ENCODE data around the gene SNX33.

The SNX33 gene

DNA sequence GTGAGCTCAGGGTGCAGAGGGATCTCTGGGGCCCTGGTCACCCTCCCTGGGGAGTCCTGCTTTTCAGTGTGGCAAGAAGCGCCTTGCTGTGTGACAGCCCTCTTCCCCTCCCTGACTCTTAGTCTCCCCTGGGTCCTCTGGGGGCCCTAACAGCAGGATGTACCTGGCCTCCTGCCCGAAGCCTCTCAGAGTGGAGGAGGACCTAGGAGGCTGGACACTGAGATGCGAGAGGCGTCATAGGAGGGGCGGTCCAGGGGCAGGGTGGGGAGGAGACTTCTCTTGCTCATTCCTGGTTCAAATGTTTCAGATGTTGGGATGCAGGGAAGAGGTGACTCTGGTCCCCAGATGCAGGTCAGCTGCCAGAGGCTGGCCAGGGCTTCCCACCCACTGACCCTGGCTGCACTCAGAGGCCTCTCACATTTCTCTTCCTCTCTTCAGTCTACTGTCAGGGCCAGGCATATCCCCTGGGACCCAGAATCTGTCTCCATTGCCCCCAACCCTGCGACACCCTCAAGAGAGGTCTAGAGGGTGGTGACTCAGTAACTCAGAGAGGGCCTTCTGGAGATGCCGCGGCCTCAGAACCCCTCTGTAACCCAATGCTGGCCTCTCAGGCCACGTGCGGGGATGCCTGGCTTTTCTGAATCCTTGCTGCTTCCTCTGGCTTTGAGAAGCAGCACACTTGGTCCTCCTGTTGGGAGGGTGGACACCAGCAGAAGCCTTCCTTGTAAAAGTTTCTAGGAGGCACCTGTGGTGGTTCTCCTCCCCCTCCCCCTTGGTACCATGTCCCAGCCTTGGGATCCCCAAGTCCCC lies 25.9 kb downstream of the SNX33 start (continued):
- TF ChIP-seq, protein P1, sequence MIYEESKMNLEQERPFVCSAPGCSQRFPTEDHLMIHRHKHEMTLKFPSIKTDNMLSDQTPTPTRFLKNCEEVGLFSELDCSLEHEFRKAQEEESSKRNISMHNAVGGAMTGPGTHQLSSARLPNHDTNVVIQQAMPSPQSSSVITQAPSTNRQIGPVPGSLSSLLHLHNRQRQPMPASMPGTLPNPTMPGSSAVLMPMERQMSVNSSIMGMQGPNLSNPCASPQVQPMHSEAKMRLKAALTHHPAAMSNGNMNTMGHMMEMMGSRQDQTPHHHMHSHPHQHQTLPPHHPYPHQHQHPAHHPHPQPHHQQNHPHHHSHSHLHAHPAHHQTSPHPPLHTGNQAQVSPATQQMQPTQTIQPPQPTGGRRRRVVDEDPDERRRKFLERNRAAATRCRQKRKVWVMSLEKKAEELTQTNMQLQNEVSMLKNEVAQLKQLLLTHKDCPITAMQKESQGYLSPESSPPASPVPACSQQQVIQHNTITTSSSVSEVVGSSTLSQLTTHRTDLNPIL (CRISPR knock-in tag; IDR thresholded peaks at IDR 0.05; ENCODE audit: low read depth) = no peak
- TF ChIP-seq RARB (CRISPR knock-in tag; IDR thresholded peaks at IDR 0.05) = no peak
- no peak for TF ChIP-seq SNAI2 (CRISPR knock-in tag; IDR thresholded peaks at IDR 0.05)
- no peak for TF ChIP-seq PPARA (CRISPR knock-in tag; IDR thresholded peaks at IDR 0.05; ENCODE audit: borderline replicate concordance)
- TF ChIP-seq TCF4 (CRISPR knock-in tag; IDR thresholded peaks at IDR 0.05; ENCODE audit: borderline replicate concordance) = no peak
- TF ChIP-seq ZNF565 (CRISPR knock-in tag; conservative IDR thresholded peaks at IDR 0.05; ENCODE audit: low read depth) = no peak
- TF ChIP-seq ZFP3 (CRISPR knock-in tag; IDR thresholded peaks at IDR 0.05) = no peak
- TF ChIP-seq ARNTL (CRISPR knock-in tag; IDR thresholded peaks at IDR 0.05; ENCODE audit: borderline replicate concordance, low read depth) = no peak
- no peak for TF ChIP-seq GLIS3 (CRISPR knock-in tag; IDR thresholded peaks at IDR 0.05)

DNA sequence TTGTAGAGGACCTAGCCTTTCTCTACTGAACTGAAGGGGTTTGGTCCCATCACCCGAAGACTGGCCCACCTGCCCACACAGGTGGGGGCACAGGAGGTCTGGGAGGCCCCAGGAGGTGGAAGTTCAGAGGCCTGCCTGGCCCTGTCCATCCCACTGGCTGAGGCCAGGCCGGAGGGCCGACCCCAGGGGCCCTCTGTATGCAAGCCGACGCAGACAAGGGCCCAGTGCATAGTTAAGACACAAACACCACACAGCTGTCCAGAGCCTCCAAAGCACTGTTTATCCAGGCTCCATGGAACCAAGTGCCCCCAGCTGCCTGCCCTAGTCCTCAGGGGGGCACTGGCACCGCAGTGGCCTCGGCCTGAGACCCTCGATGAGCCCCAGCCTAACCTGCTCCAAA lies 26.7 kb downstream of the SNX33 start:
- TF ChIP-seq CSDC2 (CRISPR knock-in tag; IDR thresholded peaks at IDR 0.05) (no peak), ZFP3 (CRISPR knock-in tag; IDR thresholded peaks at IDR 0.05) (no peak), ZNF70 (CRISPR knock-in tag; IDR thresholded peaks at IDR 0.05) (no peak), PPARA (CRISPR knock-in tag; IDR thresholded peaks at IDR 0.05; ENCODE audit: borderline replicate concordance) (no peak), ARNTL (CRISPR knock-in tag; IDR thresholded peaks at IDR 0.05; ENCODE audit: borderline replicate concordance, low read depth) (no peak), TOX (CRISPR knock-in tag; IDR thresholded peaks at IDR 0.05; ENCODE audit: borderline replicate concordance) (no peak), GLIS3 (CRISPR knock-in tag; IDR thresholded peaks at IDR 0.05) (no peak)
- TF ChIP-seq, protein P2, sequence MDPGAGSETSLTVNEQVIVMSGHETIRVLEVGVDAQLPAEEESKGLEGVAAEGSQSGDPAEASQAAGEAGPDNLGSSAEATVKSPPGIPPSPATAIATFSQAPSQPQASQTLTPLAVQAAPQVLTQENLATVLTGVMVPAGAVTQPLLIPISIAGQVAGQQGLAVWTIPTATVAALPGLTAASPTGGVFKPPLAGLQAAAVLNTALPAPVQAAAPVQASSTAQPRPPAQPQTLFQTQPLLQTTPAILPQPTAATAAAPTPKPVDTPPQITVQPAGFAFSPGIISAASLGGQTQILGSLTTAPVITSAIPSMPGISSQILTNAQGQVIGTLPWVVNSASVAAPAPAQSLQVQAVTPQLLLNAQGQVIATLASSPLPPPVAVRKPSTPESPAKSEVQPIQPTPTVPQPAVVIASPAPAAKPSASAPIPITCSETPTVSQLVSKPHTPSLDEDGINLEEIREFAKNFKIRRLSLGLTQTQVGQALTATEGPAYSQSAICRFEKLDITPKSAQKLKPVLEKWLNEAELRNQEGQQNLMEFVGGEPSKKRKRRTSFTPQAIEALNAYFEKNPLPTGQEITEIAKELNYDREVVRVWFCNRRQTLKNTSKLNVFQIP (CRISPR knock-in tag; IDR thresholded peaks at IDR 0.05; ENCODE audit: borderline replicate concordance, low read depth) = no peak
- TF ChIP-seq, protein P3, sequence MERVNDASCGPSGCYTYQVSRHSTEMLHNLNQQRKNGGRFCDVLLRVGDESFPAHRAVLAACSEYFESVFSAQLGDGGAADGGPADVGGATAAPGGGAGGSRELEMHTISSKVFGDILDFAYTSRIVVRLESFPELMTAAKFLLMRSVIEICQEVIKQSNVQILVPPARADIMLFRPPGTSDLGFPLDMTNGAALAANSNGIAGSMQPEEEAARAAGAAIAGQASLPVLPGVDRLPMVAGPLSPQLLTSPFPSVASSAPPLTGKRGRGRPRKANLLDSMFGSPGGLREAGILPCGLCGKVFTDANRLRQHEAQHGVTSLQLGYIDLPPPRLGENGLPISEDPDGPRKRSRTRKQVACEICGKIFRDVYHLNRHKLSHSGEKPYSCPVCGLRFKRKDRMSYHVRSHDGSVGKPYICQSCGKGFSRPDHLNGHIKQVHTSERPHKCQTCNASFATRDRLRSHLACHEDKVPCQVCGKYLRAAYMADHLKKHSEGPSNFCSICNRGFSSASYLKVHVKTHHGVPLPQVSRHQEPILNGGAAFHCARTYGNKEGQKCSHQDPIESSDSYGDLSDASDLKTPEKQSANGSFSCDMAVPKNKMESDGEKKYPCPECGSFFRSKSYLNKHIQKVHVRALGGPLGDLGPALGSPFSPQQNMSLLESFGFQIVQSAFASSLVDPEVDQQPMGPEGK (CRISPR knock-in tag; IDR thresholded peaks at IDR 0.05; ENCODE audit: borderline replicate concordance) = no peak
- TF ChIP-seq, protein P4, sequence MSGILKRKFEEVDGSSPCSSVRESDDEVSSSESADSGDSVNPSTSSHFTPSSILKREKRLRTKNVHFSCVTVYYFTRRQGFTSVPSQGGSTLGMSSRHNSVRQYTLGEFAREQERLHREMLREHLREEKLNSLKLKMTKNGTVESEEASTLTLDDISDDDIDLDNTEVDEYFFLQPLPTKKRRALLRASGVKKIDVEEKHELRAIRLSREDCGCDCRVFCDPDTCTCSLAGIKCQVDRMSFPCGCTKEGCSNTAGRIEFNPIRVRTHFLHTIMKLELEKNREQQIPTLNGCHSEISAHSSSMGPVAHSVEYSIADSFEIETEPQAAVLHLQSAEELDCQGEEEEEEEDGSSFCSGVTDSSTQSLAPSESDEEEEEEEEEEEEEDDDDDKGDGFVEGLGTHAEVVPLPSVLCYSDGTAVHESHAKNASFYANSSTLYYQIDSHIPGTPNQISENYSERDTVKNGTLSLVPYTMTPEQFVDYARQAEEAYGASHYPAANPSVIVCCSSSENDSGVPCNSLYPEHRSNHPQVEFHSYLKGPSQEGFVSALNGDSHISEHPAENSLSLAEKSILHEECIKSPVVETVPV (CRISPR knock-in tag; IDR thresholded peaks at IDR 0.05) = no peak
- no peak for ATAC-seq

DNA sequence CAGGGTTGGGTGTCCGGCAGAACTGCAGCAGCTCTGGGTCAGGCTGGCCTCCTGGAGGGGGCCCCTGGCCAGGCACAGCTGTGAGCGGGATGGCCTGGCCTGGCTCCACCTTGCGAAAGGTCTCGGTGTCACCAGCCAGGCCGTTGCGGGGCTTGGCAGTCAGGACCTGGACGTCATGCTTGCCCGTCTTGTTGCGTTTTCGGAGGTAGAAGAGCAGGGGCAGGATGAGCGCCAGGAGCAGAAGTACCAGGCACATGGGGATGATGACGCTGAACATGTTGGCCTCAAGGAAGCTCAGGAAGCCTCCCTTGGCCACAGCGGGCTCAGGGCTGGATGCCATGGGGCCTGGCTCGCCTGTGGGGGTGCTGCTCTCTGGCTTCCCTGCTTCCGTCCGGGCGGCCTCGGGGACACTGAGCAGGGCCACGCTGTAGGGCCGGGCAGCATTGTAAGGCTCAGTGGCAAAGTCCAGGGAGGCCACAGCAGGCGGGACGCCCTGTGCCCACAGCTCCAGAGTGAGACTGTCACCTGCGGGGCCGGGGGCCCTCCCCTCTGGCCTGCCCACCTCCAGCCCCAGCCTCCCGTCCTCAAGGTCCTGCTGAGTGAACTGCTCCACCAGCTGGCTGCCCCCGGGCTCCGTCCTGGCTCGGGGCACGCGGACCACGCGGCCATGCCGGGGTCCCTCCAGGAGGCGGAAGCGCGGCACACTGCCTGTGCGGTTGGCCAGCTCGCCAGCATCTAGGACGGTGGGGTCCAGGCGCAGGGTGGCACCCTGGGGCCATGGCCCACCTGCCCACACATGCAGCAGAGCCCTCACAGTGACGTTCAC lies 28.1 kb downstream of the SNX33 start:
- TF ChIP-seq ISL1 (CRISPR knock-in tag; IDR thresholded peaks at IDR 0.05) = no peak
- TF ChIP-seq, protein P5, sequence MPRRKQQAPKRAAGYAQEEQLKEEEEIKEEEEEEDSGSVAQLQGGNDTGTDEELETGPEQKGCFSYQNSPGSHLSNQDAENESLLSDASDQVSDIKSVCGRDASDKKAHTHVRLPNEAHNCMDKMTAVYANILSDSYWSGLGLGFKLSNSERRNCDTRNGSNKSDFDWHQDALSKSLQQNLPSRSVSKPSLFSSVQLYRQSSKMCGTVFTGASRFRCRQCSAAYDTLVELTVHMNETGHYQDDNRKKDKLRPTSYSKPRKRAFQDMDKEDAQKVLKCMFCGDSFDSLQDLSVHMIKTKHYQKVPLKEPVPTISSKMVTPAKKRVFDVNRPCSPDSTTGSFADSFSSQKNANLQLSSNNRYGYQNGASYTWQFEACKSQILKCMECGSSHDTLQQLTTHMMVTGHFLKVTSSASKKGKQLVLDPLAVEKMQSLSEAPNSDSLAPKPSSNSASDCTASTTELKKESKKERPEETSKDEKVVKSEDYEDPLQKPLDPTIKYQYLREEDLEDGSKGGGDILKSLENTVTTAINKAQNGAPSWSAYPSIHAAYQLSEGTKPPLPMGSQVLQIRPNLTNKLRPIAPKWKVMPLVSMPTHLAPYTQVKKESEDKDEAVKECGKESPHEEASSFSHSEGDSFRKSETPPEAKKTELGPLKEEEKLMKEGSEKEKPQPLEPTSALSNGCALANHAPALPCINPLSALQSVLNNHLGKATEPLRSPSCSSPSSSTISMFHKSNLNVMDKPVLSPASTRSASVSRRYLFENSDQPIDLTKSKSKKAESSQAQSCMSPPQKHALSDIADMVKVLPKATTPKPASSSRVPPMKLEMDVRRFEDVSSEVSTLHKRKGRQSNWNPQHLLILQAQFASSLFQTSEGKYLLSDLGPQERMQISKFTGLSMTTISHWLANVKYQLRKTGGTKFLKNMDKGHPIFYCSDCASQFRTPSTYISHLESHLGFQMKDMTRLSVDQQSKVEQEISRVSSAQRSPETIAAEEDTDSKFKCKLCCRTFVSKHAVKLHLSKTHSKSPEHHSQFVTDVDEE (CRISPR knock-in tag; IDR thresholded peaks at IDR 0.05) = no peak
- ATAC-seq = no peak

All from SK-N-SH treated with all-trans-retinoic acid at 6 μM for 48 hours (cell line).